Measurements from ENCODE around the gene TGM5. TPM values are rescaled to one million over a fixed set of nuclear protein-coding genes. Genes with fewer than 3 reads are reported as not detected.

Gene TGM5
- total RNA-seq, 2 donors from 2014 or later: not detected

DNA sequence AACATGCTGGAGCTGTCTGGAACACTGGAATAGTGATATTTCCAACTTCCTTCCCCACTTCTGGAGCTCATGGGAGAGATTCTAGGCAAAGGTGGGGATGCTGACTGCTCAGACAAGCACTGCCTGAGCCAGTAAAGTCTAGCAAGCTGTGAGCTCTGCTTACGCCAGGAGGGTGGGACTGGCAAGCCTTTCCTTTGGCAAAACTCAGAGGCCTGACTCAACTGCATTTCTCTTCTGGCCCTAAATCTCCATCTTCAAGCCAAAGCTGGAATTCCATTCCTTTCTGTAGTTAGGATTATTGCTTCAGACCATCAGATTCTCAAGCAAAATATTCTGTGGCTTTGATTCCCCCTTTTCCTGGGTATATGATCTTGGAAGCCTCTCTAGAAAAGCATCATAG is 25.6 kb downstream of the TGM5 start:
- H3K27me3 ChIP-seq (ENCODE audit: control insufficient read depth, insufficient read depth, low read length, poor library complexity, severe bottlenecking): peaks cover 10% of the 10 kb centered on the region
- H3K27me3 Mint-ChIP-seq (ENCODE audit: insufficient read depth): peaks cover 23% of the 10 kb centered on the region
- H3K4me3 Mint-ChIP-seq: no peak overlapping the region
- H3K4me1 Mint-ChIP-seq: peaks cover 2% of the 10 kb centered on the region
- no peak for DNase-seq
- H3K4me3 ChIP-seq (ENCODE audit: low read length): no peak overlapping the region
- no peaks in the 10 kb centered on the region for H3K4me1 ChIP-seq (ENCODE audit: control insufficient read depth, insufficient read depth, low read length)
- no peak overlapping the region for H3K27ac Mint-ChIP-seq
- no peak overlapping the region for H3K27ac ChIP-seq (ENCODE audit: low read depth, low read length)
- no peaks in the 10 kb centered on the region for H3K36me3 ChIP-seq (ENCODE audit: control insufficient read depth, insufficient read depth, low read length)
- no peak overlapping the region for H3K9ac ChIP-seq (ENCODE audit: extremely low read depth, low read length, poor library complexity, severe bottlenecking)
- 90% methylated on average over 1 of the region's 1 CpG; no CpG with 5 or more reads in 1 of the 2 experiments for WGBS, 2 experiments (ENCODE audit: insufficient coverage in 1 of 2, insufficient read length in 1 of 2)
- H3K9me3 Mint-ChIP-seq: no peaks in the 10 kb centered on the region
- H3K9me3 ChIP-seq (ENCODE audit: control insufficient read depth, low read length): no peaks in the 10 kb centered on the region
- no peak for TF ChIP-seq CTCF (conservative IDR thresholded peaks at IDR 0.05)
- no peaks in the 10 kb centered on the region for H3K36me3 Mint-ChIP-seq (ENCODE audit: low read depth)

DNA sequence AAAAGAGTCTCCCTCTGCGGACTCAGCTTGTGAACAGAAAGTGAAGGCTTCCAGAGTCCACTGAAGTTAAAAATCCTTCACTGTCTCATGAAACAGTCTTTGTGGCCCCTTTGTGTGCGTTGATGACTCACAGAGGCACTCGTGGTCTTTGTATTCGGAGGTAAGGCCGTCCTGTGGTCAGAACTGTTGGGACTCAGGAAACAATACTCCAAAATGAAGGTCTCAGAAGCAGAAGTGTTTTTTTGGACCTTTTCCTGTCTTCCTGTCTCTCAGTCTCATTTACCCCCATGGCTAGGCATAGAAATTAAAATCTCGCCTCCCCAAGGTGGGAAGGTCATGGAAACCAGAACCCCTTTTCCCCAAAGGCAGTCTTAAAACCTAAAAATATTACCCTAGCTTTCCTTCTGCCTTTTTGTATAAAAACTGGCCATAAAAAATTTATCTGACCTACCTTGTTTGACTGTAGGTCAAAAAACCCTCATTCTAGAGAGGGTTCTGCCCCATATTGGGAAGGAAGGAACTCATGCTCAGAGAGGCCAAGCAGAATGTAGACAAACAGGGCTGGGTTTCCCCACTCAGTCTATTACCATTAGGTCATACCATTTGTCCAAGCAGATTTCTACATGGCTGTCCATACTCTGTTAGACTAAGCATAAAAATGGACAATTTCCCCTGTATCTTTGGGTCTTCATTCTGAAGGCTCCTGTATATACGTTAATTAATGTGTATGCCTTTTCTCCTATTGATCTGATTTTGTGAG is 26.8 kb downstream of the TGM5 start:
- no peak overlapping the region for H3K4me3 ChIP-seq (ENCODE audit: low read length)
- H3K9ac ChIP-seq (ENCODE audit: extremely low read depth, low read length, poor library complexity, severe bottlenecking): no peak overlapping the region
- H3K36me3 ChIP-seq (ENCODE audit: control insufficient read depth, insufficient read depth, low read length): no peaks in the 10 kb centered on the region
- no peaks in the 10 kb centered on the region for H3K4me1 ChIP-seq (ENCODE audit: control insufficient read depth, insufficient read depth, low read length)
- WGBS, 2 experiments (ENCODE audit: insufficient coverage in 1 of 2, insufficient read length in 1 of 2): 87 to 90% methylated on average over 5 to 7 of the region's 7 CpGs
- no peak overlapping the region for H3K27ac ChIP-seq (ENCODE audit: low read depth, low read length)
- Mint-ChIP-seq H3K9me3 (no peaks in the 10 kb centered on the region), H3K4me1 (peaks cover 2% of the 10 kb centered on the region), H3K27ac (no peak overlapping the region), H3K36me3 (ENCODE audit: low read depth) (no peaks in the 10 kb centered on the region), H3K27me3 (ENCODE audit: insufficient read depth) (peaks cover 34% of the 10 kb centered on the region), H3K4me3 (no peak overlapping the region)
- peaks cover 10% of the 10 kb centered on the region for H3K27me3 ChIP-seq (ENCODE audit: control insufficient read depth, insufficient read depth, low read length, poor library complexity, severe bottlenecking)
- DNase-seq: no peak
- TF ChIP-seq CTCF (conservative IDR thresholded peaks at IDR 0.05): no peak
- H3K9me3 ChIP-seq (ENCODE audit: control insufficient read depth, low read length): no peaks in the 10 kb centered on the region

GRCh38 chr15:43238671-43239131 is 28.0 kb downstream of the TGM5 start:
- WGBS, 2 experiments (ENCODE audit: insufficient coverage in 1 of 2, insufficient read length in 1 of 2): 87 to 89% methylated on average over 7 to 10 of the region's 10 CpGs
- H3K4me1 Mint-ChIP-seq: peaks cover 2% of the 10 kb centered on the region
- no peak overlapping the region for H3K9ac ChIP-seq (ENCODE audit: extremely low read depth, low read length, poor library complexity, severe bottlenecking)

More at GRCh38 chr15:43238671-43239131, 28.0 kb downstream of the TGM5 start:
- no peak for TF ChIP-seq CTCF (conservative IDR thresholded peaks at IDR 0.05)
- no peaks in the 10 kb centered on the region for H3K4me1 ChIP-seq (ENCODE audit: control insufficient read depth, insufficient read depth, low read length)
- peaks cover 10% of the 10 kb centered on the region for H3K27me3 ChIP-seq (ENCODE audit: control insufficient read depth, insufficient read depth, low read length, poor library complexity, severe bottlenecking)
- Mint-ChIP-seq H3K27me3 (ENCODE audit: insufficient read depth) (peaks cover 39% of the 10 kb centered on the region), H3K9me3 (no peaks in the 10 kb centered on the region), H3K4me3 (no peak overlapping the region), H3K27ac (no peak overlapping the region), H3K36me3 (ENCODE audit: low read depth) (no peaks in the 10 kb centered on the region)
- no peak overlapping the region for H3K4me3 ChIP-seq (ENCODE audit: low read length)
- no peak for DNase-seq
- H3K9me3 ChIP-seq (ENCODE audit: control insufficient read depth, low read length): no peaks in the 10 kb centered on the region
- no peaks in the 10 kb centered on the region for H3K36me3 ChIP-seq (ENCODE audit: control insufficient read depth, insufficient read depth, low read length)
- H3K27ac ChIP-seq (ENCODE audit: low read depth, low read length): no peak overlapping the region

Data from endodermal cell (in vitro differentiated cells).